IgD-negative memory B cell (primary cell): ENCODE measurements around the gene ERC1. TPM values are rescaled to one million over a fixed set of nuclear protein-coding genes. Genes with fewer than 3 reads are reported as not detected.
A peak's percentile ranks its signal among the peaks of the same experiment; 100 is the strongest.
"Not testable (repeated sequence)": the region's sequence is repeated elsewhere in the genome, so short reads cannot be mapped to it uniquely, and the experiment has no call there.

Experiments
- H3K27ac Mint-ChIP-seq, 3 donors: one replicate each; pipeline ENCODE4 v1.8.0; 2020 to 2022; ENCODE audit warnings: mild to moderate bottlenecking in 3 of 3, mixed read lengths in 3 of 3, moderate library complexity in 1 of 3
- H3K27me3 Mint-ChIP-seq: one replicate; pipeline ENCODE4 v1.8.0; 2021; ENCODE audit warnings: mixed read lengths
- H3K36me3 Mint-ChIP-seq: one replicate; pipeline ENCODE4 v1.8.0; 2020; ENCODE audit warnings: mild to moderate bottlenecking, mixed read lengths
- H3K4me1 Mint-ChIP-seq, 3 donors: one replicate each; pipeline ENCODE4 v1.8.0; 2020 to 2022; ENCODE audit warnings: mixed read lengths in 3 of 3, mild to moderate bottlenecking in 1 of 3
- H3K4me3 Mint-ChIP-seq, 4 donors: one replicate each; pipeline ENCODE4 v1.8.0; 2020 to 2022; ENCODE audit warnings: mild to moderate bottlenecking in 4 of 4, mixed read lengths in 4 of 4, moderate library complexity in 3 of 4
- H3K9me3 Mint-ChIP-seq, 3 donors: one replicate each; pipeline ENCODE4 v1.8.0; 2020 to 2021; ENCODE audit warnings: mixed read lengths in 3 of 3, mild to moderate bottlenecking in 1 of 3
- polyA plus RNA-seq: library from polyadenylated mRNA; unstranded; fragments of 300-500 nt; fragmentation: Illumina TruSeq; gene quantifications from one replicate; pipeline ENCODE4 v1.2.3, GENCODE V29; 2021

ERC1 gene
- polyA plus RNA-seq, 1 donor from 2014 or later: 16.5 TPM

DNA sequence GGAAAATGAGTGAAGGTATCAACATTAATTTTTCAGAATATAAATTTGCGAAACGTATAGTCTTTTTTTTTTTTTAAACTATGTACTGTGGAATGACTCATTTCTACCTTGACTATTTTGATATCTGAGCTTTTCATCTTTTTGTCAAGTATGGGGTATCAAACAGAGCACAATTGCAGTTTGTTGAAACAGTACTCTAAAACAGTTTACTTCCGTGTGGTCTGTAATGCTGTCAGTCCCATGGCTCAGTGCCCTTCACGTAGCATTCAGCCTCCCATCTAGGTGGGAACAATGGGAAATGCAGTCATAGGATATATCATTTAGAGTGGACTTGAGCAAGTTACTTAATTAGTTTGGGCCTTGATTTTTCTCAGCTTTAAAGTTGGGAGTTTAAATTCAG is 139.5 kb downstream of the ERC1 start:
- H3K27ac Mint-ChIP-seq: peak overlapping the region in 1 of 3 donors; percentile 8
- H3K9me3 Mint-ChIP-seq: peaks cover 0 to 1% (median 0%) of the 10 kb centered on the region in 3 donors
- H3K27me3 Mint-ChIP-seq: no peaks in the 10 kb centered on the region
- H3K36me3 Mint-ChIP-seq: peaks cover 11% of the 10 kb centered on the region
- peaks cover 1 to 4% (median 2%) of the 10 kb centered on the region in 3 donors for H3K4me1 Mint-ChIP-seq
- H3K4me3 Mint-ChIP-seq: no peak overlapping the region

DNA sequence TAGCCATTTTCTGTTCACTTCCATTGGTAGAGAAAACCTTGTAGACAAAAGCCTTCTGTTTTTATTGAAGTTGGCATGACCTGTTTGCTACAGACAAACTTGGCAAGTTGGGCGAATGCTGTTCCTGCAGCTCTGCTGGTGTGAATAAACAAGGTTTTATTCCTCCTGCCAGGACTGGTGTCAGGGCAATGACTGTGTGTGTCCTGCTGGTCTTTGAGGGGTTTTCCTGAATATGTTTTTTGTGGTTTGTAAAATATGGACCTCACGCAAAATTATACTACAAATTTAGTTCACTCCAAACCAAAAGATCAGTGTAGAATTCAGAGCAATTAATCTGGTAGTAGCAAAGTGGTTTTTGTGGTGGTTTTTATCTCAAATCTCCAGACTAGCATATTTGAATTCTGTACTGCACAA is 140.8 kb downstream of the ERC1 start:
- Mint-ChIP-seq H3K36me3 (peaks cover 7% of the 10 kb centered on the region), H3K9me3 (peaks cover 0 to 1% (median 0%) of the 10 kb centered on the region in 3 donors), H3K27ac (no peak overlapping the region), H3K4me3 (no peak overlapping the region), H3K4me1 (peaks cover 0 to 4% (median 2%) of the 10 kb centered on the region in 3 donors), H3K27me3 (no peaks in the 10 kb centered on the region)

DNA sequence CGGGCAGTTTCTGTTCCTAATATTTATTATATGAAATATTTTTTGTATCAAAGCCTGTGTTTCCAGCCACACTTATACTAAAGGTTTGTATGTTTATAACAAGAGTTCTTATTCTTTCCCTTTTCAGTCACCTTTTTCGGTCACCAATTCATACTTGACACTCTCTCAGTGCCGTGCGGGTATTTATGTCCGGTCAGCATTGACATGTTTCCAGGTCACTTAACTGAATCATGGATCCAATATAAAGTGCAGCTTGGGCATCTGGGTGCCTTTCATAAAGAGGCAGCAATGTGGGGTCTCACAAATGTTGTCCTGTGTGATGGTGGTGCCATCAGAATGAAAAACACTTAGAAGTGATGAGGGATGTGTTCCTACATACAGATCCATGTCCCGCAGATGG is 141.3 kb downstream of the ERC1 start:
- Mint-ChIP-seq H3K4me3 (no peak overlapping the region), H3K27me3 (no peaks in the 10 kb centered on the region), H3K4me1 (peaks cover 0 to 4% (median 2%) of the 10 kb centered on the region in 3 donors), H3K27ac (peak overlapping the region in 1 of 3 donors; percentile 0), H3K9me3 (peaks cover 0 to 1% (median 0%) of the 10 kb centered on the region in 3 donors), H3K36me3 (peaks cover 7% of the 10 kb centered on the region)

DNA sequence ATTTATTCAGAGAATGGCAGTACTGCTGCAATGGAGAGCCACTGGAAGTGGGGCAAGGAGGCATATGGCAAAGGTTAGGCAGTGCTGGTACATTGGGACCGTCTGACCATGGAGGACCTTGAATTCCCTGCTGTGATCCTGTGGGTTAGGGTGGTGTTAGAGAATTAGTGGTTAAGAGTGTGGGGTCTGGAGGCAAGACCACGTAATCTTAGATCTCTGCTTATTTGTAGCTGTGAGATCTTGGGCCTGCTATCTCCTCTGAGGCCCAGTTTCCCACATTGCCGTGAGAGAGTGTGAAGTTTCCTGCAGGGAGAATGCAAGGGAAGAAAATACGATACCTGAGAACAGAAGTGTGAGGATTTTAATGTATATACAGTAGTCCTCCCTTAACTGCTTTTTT is 147.7 kb downstream of the ERC1 start:
- Mint-ChIP-seq H3K4me1 (no peaks in the 10 kb centered on the region), H3K27me3 (no peaks in the 10 kb centered on the region), H3K9me3 (no peaks in the 10 kb centered on the region), H3K36me3 (peaks cover 3% of the 10 kb centered on the region), H3K4me3 (no peak overlapping the region), H3K27ac (no peak overlapping the region)

DNA sequence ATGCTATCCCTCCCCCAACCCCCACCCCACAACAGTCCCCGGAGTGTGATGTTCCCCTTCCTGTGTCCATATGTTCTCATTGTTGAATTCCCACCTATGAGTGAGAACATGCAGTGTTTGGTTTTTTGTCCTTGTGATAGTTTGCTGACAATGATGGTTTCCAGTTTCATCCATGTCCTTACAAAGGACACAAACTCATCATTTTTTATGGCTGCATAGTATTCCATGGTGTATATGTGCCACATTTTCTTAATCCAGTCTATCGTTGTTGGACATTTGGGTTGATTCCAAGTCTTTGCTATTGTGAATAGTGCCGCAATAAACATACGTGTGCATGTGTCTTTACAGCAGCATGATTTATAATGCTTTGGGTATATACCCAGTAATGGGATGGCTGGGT is 155.7 kb downstream of the ERC1 start:
- H3K4me1 Mint-ChIP-seq, H3K9me3 Mint-ChIP-seq: not testable (repeated sequence)
- H3K36me3 Mint-ChIP-seq: peaks cover 22% of the 10 kb centered on the region

DNA sequence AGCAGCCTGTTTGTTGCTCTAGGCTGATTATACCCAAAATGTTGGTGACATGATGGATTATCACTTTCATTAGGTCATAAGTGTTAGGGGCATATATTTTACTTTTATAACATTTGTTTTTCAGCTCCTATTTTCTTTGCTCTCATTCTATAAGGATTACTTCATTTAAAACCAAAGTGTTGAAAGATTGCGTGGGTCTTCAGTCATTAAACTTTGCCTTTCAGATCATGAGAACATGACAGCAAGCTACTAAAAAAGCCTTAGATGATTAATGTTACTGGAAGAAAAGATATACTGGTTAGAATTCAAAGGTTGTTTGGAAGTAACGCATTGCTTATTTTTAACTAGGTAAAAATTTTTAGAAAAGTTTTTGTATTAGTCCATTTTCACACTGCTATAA is 156.8 kb downstream of the ERC1 start:
- Mint-ChIP-seq H3K9me3 (no peaks in the 10 kb centered on the region), H3K27ac (no peak overlapping the region), H3K36me3 (peaks cover 24% of the 10 kb centered on the region)

More for the DNA sequence above, 155.7 kb downstream of the ERC1 start:
- not testable (repeated sequence) for H3K4me3 Mint-ChIP-seq, H3K27ac Mint-ChIP-seq, H3K27me3 Mint-ChIP-seq

DNA sequence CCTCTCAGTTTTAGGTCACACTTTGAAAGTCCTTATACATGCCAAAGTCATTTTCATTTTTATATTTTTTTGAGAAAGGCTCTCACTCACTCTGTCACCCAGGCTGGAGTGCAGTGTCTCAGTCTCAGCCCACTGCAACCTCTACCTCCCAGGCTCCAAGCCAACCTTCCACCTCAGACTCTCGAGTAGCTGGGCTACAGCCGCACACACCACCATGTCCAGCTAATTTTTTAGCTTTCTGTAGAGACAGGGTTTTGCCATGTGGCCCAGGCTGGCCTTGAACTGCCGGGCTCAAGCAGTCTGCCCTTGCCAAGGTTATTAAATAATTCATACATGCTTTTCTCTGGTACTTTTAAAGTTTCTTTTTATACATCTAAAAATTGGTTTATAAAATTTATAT is 166.0 kb downstream of the ERC1 start:
- H3K36me3 Mint-ChIP-seq: peaks cover 19% of the 10 kb centered on the region
- no peak overlapping the region for H3K4me3 Mint-ChIP-seq
- peaks cover 8 to 21% (median 8%) of the 10 kb centered on the region in 3 donors for H3K4me1 Mint-ChIP-seq
- H3K27ac Mint-ChIP-seq: no peak overlapping the region
- H3K27me3 Mint-ChIP-seq: no peaks in the 10 kb centered on the region
- no peaks in the 10 kb centered on the region for H3K9me3 Mint-ChIP-seq

More for the DNA sequence above, 156.8 kb downstream of the ERC1 start:
- H3K4me3 Mint-ChIP-seq: no peak overlapping the region
- peaks cover 0 to 9% (median 2%) of the 10 kb centered on the region in 3 donors for H3K4me1 Mint-ChIP-seq
- no peaks in the 10 kb centered on the region for H3K27me3 Mint-ChIP-seq

DNA sequence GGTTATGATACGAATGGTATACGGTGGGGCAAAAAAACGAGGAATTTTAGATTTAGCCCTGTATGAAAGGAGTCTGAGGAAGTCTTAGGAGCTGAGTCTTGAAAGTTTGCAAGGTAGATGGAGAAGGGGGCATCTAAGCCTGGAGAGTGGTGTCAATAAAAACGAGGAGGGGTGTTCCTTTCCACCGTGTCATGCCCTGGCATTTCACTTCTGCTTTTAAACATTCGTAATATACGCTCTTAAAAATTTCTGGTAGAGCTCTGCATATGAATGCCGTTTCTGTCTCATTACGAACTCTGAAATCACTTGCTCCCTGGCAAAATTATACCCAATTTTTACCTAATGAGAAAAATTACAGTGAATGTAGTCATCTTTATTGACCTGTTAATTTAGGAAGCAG is 170.2 kb downstream of the ERC1 start:
- Mint-ChIP-seq H3K36me3 (peaks cover 11% of the 10 kb centered on the region), H3K4me3 (peak overlapping the region in 2 of 4 donors; percentile 33 to 48), H3K27ac (peak overlapping the region in 1 of 3 donors; percentile 3)

DNA sequence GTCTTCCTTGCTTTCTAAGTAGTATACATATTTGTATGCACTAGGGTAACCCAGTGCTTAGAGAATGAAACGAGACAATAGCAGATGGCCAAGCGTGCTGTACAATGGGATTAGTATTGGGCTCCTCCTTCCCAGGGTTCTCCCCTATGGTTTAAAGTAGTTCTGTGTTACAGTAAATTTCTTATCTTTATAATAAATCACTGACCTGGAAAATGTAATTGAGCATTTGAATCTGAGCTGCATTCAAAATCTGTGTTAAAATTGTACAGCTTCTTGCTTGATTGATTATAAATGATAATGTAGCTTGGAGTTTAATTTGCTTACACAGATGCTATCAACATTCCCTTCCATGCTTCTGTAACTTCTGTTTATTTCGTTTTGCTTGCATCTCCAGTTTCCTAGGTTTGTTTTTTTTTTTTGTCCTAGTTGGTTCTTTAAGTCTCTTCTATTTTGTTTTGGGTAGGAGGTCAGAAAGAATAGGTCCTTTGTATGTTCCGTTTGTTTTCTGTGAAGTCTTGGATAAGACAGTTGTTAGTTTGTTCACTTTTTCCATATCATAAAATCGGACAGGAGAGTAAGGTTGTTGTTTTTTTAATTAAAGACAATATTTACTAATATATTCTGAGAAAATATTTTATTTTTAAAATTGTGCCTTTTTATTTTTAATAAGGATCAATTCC is 171.2 kb downstream of the ERC1 start:
- no peak overlapping the region for H3K27ac Mint-ChIP-seq
- no peaks in the 10 kb centered on the region for H3K9me3 Mint-ChIP-seq
- H3K4me3 Mint-ChIP-seq: peak overlapping the region in 1 of 4 donors; percentile 42
- no peaks in the 10 kb centered on the region for H3K27me3 Mint-ChIP-seq
- H3K36me3 Mint-ChIP-seq: peaks cover 10% of the 10 kb centered on the region
- peaks cover 7 to 29% (median 10%) of the 10 kb centered on the region in 3 donors for H3K4me1 Mint-ChIP-seq

More for the DNA sequence above, 170.2 kb downstream of the ERC1 start:
- H3K9me3 Mint-ChIP-seq: no peaks in the 10 kb centered on the region
- H3K27me3 Mint-ChIP-seq: no peaks in the 10 kb centered on the region
- H3K4me1 Mint-ChIP-seq: peaks cover 7 to 29% (median 10%) of the 10 kb centered on the region in 3 donors

DNA sequence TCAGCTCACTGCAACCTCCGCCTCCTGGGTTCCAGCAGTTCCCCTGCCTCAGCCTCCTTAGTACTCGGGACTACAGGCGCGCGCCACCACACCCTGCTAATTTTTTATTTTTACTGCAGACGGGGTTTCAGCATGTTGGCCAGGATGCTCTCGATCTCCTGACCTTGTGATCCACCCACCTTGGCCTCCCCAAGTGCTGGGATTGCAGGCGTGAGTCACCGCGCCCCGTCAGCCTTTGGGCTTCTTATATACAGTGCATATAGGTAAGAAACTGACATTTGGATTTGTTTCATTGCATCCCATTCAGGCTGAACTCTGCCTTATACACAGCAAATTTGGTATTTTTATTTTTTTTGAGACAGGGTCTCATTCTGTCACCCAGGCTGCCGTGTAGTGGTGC is 176.8 kb downstream of the ERC1 start:
- H3K4me1 Mint-ChIP-seq: peaks cover 0 to 6% (median 4%) of the 10 kb centered on the region in 3 donors
- no peak overlapping the region for H3K27ac Mint-ChIP-seq
- H3K9me3 Mint-ChIP-seq: no peaks in the 10 kb centered on the region
- no peaks in the 10 kb centered on the region for H3K27me3 Mint-ChIP-seq
- H3K36me3 Mint-ChIP-seq: peaks cover 6% of the 10 kb centered on the region
- no peak overlapping the region for H3K4me3 Mint-ChIP-seq

DNA sequence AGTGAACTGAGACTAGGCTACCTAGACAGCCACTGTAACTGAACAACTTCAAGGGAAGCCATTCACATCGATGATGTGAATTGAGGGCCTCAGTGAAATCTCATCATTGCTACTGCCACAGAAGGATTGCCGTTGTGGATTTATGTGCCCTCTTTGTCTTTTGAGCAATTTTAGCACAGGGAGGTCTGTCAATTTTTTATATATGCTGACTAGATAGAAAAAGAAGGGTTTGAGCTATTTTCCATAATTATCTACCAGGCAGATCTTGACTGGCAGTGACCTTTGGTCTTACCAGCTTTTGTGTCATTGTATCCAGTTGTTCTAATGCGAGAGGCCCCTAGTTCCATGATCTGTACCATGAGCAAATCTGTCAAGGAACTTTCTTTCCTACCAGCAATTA is 179.4 kb downstream of the ERC1 start:
- Mint-ChIP-seq H3K9me3 (no peaks in the 10 kb centered on the region), H3K4me3 (no peak overlapping the region), H3K36me3 (peaks cover 4% of the 10 kb centered on the region), H3K27me3 (no peaks in the 10 kb centered on the region), H3K4me1 (peaks cover 0 to 6% (median 0%) of the 10 kb centered on the region in 3 donors), H3K27ac (no peak overlapping the region)

DNA sequence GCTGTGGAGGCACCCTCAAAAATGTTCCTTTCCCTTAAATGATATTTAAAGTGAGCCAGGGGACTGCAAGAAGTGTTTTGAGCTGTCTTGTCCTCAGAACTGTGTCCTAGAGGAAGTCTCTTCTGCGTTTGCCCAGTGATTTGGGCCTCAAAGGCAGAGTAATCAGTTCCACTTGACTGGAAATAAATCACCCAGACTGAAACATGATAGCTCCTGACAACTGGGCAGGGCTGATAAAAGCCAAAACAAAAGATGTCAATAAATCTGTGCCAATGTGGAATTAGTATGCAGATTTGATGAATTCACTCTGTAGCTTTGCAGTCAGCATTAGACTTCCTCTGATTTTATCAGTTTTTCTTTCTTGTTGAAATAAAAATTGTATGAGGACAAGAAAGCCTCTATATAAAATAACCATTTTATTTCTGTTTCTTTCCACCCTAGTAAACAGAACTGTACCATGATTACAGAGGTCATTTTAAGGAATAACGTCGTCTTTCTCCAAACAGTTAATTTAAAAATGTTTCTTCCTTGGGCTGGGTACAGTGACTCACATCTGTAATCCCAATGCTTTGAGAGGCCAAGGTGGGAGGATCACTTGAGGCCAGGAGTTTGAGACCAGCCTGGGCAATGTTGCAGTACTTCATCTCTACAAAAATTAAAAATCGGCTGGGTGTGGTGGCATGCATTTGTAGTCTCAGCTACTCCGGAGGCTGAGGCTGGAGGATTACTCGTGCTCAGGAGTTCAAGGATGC is 180.8 kb downstream of the ERC1 start:
- no peak overlapping the region for H3K27ac Mint-ChIP-seq
- H3K4me3 Mint-ChIP-seq: peak overlapping the region in 2 of 4 donors; percentile 37 to 87
- peaks cover 11% of the 10 kb centered on the region for H3K36me3 Mint-ChIP-seq
- H3K4me1 Mint-ChIP-seq: peaks cover 0 to 6% (median 0%) of the 10 kb centered on the region in 3 donors
- H3K9me3 Mint-ChIP-seq: no peaks in the 10 kb centered on the region
- H3K27me3 Mint-ChIP-seq: no peaks in the 10 kb centered on the region

DNA sequence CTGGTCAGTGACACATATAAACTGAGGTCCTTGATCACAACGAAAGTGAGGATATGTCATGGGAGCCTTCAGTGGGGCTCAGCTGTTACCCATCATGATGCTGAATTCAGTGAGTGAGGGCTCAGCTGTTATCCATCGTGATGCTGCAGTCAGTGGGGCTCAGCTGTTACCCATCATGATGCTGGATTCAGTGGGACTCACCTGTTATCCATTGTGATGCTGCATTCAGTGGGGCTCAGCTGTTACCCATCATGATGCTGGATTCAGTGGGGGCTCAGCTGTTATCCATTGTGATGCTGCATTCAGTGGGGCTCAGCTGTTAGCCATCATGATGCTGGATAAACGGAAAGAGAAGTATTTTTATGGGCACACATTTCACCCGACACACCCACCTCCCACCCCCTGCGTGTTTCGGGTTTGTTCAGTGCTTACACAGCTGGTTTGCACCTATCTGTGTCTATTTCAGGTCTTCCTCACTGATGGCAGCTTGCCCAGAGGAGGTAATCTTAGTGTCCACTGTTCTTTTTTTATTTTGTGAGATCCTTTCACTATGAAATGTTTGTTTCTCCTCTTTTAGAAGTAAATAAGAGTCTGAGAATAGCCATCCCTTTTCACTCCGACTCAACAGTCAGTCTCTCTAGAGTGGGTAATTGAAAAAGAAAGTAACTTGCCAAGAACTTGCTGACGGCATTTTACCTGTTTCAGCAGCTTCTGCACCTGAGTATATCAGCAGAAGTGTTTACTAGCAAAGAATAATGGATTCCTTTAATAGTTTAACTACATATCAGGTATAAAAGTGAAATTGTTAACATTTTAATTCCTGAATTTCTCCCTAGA is 183.0 kb downstream of the ERC1 start:
- H3K9me3 Mint-ChIP-seq: no peaks in the 10 kb centered on the region
- H3K36me3 Mint-ChIP-seq: peaks cover 16% of the 10 kb centered on the region
- peak overlapping the region in 2 of 4 donors; percentile 24 to 50 for H3K4me3 Mint-ChIP-seq
- peak overlapping the region in 1 of 3 donors; percentile 37 for H3K27ac Mint-ChIP-seq
- H3K4me1 Mint-ChIP-seq: peaks cover 0 to 6% (median 0%) of the 10 kb centered on the region in 3 donors
- H3K27me3 Mint-ChIP-seq: no peaks in the 10 kb centered on the region

DNA sequence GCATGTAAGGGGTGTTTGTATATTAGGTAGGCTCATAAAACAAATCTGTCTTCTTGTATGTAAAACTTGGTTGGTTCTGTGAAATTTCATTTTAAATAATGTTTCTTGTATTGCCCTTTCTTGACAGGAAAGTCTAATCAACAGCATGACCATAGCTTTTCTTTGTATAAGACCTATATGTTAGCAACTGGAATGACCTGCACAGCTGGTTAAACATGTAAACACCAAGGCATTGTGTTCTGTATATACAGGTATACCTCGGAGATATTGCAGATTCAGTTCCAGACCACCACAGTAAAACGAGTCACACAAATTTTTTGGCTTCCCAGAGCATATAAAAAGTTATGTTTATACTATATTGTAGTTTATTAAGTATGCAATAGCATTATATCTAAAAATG is 183.6 kb downstream of the ERC1 start:
- Mint-ChIP-seq H3K4me3 (no peak overlapping the region), H3K27ac (no peak overlapping the region), H3K36me3 (peaks cover 16% of the 10 kb centered on the region), H3K9me3 (no peaks in the 10 kb centered on the region), H3K27me3 (no peaks in the 10 kb centered on the region), H3K4me1 (peaks cover 0 to 6% (median 0%) of the 10 kb centered on the region in 3 donors)

DNA sequence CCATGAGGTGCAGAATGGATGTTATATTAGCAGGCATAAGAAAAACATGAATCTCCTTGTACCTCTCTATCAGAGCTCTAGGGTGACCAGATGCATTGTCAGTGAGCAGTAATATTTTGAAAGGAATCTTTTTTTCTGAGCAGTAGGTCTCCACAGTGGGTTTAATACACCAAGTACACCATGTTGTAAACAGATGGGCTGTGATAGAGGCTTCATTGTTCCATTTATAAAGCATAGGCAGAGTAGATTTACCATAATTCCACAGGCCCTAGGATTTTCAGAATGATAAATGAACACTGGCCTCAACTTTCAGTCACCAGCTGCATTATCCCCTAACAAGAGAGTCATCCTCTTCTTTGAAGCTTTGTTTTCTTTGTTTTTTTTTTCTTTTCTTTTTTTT is 185.2 kb downstream of the ERC1 start:
- no peak overlapping the region for H3K4me3 Mint-ChIP-seq
- H3K9me3 Mint-ChIP-seq: no peaks in the 10 kb centered on the region
- H3K27ac Mint-ChIP-seq: peak overlapping the region in 1 of 3 donors; percentile 32
- peaks cover 0 to 3% (median 0%) of the 10 kb centered on the region in 3 donors for H3K4me1 Mint-ChIP-seq
- H3K36me3 Mint-ChIP-seq: peaks cover 19% of the 10 kb centered on the region
- no peaks in the 10 kb centered on the region for H3K27me3 Mint-ChIP-seq
